HepG2 (cell line): ENCODE data around the gene PDK2. TPM values are rescaled to one million over a fixed set of nuclear protein-coding genes. Genes with fewer than 3 reads are reported as not detected.
A peak's percentile ranks its signal among the peaks of the same experiment; 100 is the strongest.

Experiments
- AKAP8 ChIP-seq: sonication (generic); formaldehyde crosslinking; IDR thresholded peaks from 2 replicates; pipeline ENCODE4 v1.5.1; 2020; ENCODE audit warnings: mild to moderate bottlenecking, missing genetic modification reagents
- ETS1 ChIP-seq: sonication (generic); formaldehyde crosslinking; IDR thresholded peaks from 2 replicates; pipeline ENCODE4 v1.4.0; 2020; ENCODE audit warnings: missing genetic modification reagents
- FOXO1 ChIP-seq: sonication (generic); formaldehyde crosslinking; IDR thresholded peaks from 2 replicates; pipeline ENCODE4 v1.4.0; 2020; ENCODE audit warnings: missing genetic modification reagents
- HNF4G ChIP-seq, 2 experiments: sonication (generic) in 1 of 2; formaldehyde crosslinking in 1 of 2; IDR thresholded peaks; 2 replicates each; pipeline versions ENCODE4 v1.4.0 to v1.6.1; 2011 to 2020; ENCODE audit warnings: borderline replicate concordance in 2 of 2, low read depth in 2 of 2, mild to moderate bottlenecking in 2 of 2, low read length in 1 of 2, missing genetic modification reagents in 1 of 2, moderate library complexity in 1 of 2
- HNRNPL ChIP-seq: fragments of 200-400 bp; formaldehyde crosslinking; IDR thresholded peaks from 2 replicates; pipeline ENCODE4 v1.6.1; 2017; ENCODE audit warnings: mild to moderate bottlenecking, low read depth, low read length
- JDP2 ChIP-seq: sonication (generic); formaldehyde crosslinking; IDR thresholded peaks from 2 replicates; pipeline ENCODE4 v1.8.1; 2022; ENCODE audit warnings: missing genetic modification reagents, borderline replicate concordance
- LRRFIP1 ChIP-seq: sonication (generic); formaldehyde crosslinking; conservative IDR thresholded peaks from 2 replicates; pipeline ENCODE4 v1.4.0; 2020; ENCODE audit warnings: missing genetic modification reagents
- NR2F6 ChIP-seq, 2 experiments: IDR thresholded peaks; 2 replicates each; pipeline ENCODE4 v1.6.1; 2016; ENCODE audit warnings: antibody characterized with exemption in 1 of 2, mild to moderate bottlenecking in 1 of 2
- RERE ChIP-seq: IDR thresholded peaks from 2 replicates; pipeline ENCODE4 v1.6.1; 2016; ENCODE audit warnings: low read depth, missing genetic modification reagents, missing compliant biosample characterization
- SIN3A ChIP-seq: IDR thresholded peaks from 2 replicates; pipeline ENCODE4 v1.6.1; 2011; ENCODE audit warnings: low read depth, mild to moderate bottlenecking, control low read depth, low read length, borderline replicate concordance
- SNAPC2 ChIP-seq: sonication (generic); formaldehyde crosslinking; IDR thresholded peaks from 2 replicates; pipeline ENCODE4 v1.8.1; 2022; ENCODE audit warnings: mild to moderate bottlenecking, missing genetic modification reagents
- SP1 ChIP-seq, 2 experiments: fragments of 450-650 bp in 1 of 2; sonication (generic) in 1 of 2; formaldehyde crosslinking in 1 of 2; IDR thresholded peaks; 2 replicates each; pipeline versions ENCODE4 v1.4.0 to v1.6.1; 2016 to 2020; ENCODE audit warnings: missing genetic modification reagents in 1 of 2
- THAP11 ChIP-seq: IDR thresholded peaks from 2 replicates; pipeline ENCODE4 v1.6.1; 2016; ENCODE audit warnings: missing biosample characterization, missing genetic modification reagents
- ZMAT3 ChIP-seq: sonication (generic); formaldehyde crosslinking; conservative IDR thresholded peaks from 2 replicates; pipeline ENCODE4 v1.7.0; 2021; ENCODE audit warnings: missing genetic modification reagents
- ZNF367 ChIP-seq: sonication (generic); formaldehyde crosslinking; IDR thresholded peaks from 2 replicates; pipeline ENCODE4 v1.4.0; 2020; ENCODE audit warnings: missing genetic modification reagents, borderline replicate concordance
- ZNF615 ChIP-seq: sonication (generic); formaldehyde crosslinking; IDR thresholded peaks from 2 replicates; pipeline ENCODE4 v1.5.0; 2020; ENCODE audit warnings: mild to moderate bottlenecking, missing genetic modification reagents, borderline replicate concordance
- ZSCAN9 ChIP-seq: IDR thresholded peaks from 2 replicates; pipeline ENCODE4 v1.6.1; 2016; ENCODE audit warnings: borderline replicate concordance
- polyA plus RNA-seq, 8 experiments: library from polyadenylated mRNA; depleted of rRNA in 3 of 8; stranded (reverse) in 7 of 8; unstranded in 1 of 8; fragments of >200 nt; fragmentation: Illumina TruSeq in 4 of 8; extraction: Trizol in 4 of 8; gene quantifications; 2 replicates each; pipeline versions ENCODE4 v1.2.1 to v1.2.3, GENCODE V29; 2011 to 2016; ENCODE audit warnings: low read depth in 4 of 8, missing spikeins in 1 of 8, mixed read lengths in 1 of 8; ENCODE audit not compliant: insufficient read depth in 1 of 8
- total RNA-seq, 5 experiments: library from RNA; depleted of rRNA; stranded (reverse); fragments of >200 nt; fragmentation: Illumina TruSeq; extraction: Trizol; gene quantifications; 2 replicates each; pipeline ENCODE4 v1.2.3, GENCODE V29; 2016; ENCODE audit warnings: low read depth in 1 of 5

The PDK2 gene
- total and polyA plus RNA-seq, 2 of the 13 experiments (the other 11 are each of a cell fraction or from before 2014, with no cell fraction given): 18.5 to 59.7 TPM

- TF ChIP-seq RERE (CRISPR knock-in tag): no peak
- no peak; the same call in 1 of the 2 replicates for TF ChIP-seq SIN3A
- no peak for TF ChIP-seq SP1 (IDR thresholded peaks at IDR 0.05)
- TF ChIP-seq SP1 (CRISPR knock-in tag; IDR thresholded peaks at IDR 0.05): peak; percentile 35
- 0 out of 2 replicates have a peak, but pooled peaks have one; percentile 37 for TF ChIP-seq AKAP8
- TF ChIP-seq HNF4G (IDR thresholded peaks at IDR 0.05; ENCODE audit: borderline replicate concordance, low read depth, low read length): peak; percentile 9; the same call in 1 of the 2 replicates
- no peak; the same call in 1 of the 2 replicates for TF ChIP-seq HNF4G (CRISPR knock-in tag; IDR thresholded peaks at IDR 0.05; ENCODE audit: borderline replicate concordance, low read depth)
- TF ChIP-seq SNAPC2 (CRISPR knock-in tag): no peak
- TF ChIP-seq ZMAT3 (CRISPR knock-in tag): no peak
- no peak for TF ChIP-seq ETS1 (CRISPR knock-in tag)
- TF ChIP-seq ZNF367: no peak
- TF ChIP-seq LRRFIP1 (CRISPR knock-in tag): no peak
- TF ChIP-seq NR2F6 (IDR thresholded peaks at IDR 0.05): no peak
- peak; percentile 69 for TF ChIP-seq NR2F6 (CRISPR knock-in tag; IDR thresholded peaks at IDR 0.05)
- no peak for TF ChIP-seq HNRNPL
- TF ChIP-seq FOXO1: peak; percentile 42; the same call in 1 of the 2 replicates
- no peak for TF ChIP-seq ZNF615 (CRISPR knock-in tag)
- peak; percentile 63; the same call in 1 of the 2 replicates for TF ChIP-seq ZSCAN9 (CRISPR knock-in tag)
- peak; percentile 72 for TF ChIP-seq THAP11 (CRISPR knock-in tag)
- no peak for TF ChIP-seq JDP2 (CRISPR knock-in tag)
Measured at GRCh38 chr17:50151937-50152547, 56.9 kb downstream of the PDK2 start (continued).
